Muscle of leg (tissue), 11 donors: ENCODE measurements around the gene ACSS1. TPM values are rescaled to one million over a fixed set of nuclear protein-coding genes. Genes with fewer than 3 reads are reported as not detected.

Experiments
- DNase-seq: peaks from one replicate; pipeline ENCODE4 v3.0.0; 2013
- H3K27ac ChIP-seq: one replicate; pipeline ENCODE4 v1.5.1; 2013; ENCODE audit warnings: mild to moderate bottlenecking, low read length, control low read depth
- H3K27me3 ChIP-seq: one replicate; pipeline ENCODE4 v1.6.1; 2013; ENCODE audit warnings: low read length; ENCODE audit not compliant: control insufficient read depth, insufficient read depth
- H3K36me3 ChIP-seq: one replicate; pipeline ENCODE4 v1.6.1; 2013; ENCODE audit warnings: low read length; ENCODE audit not compliant: control insufficient read depth, insufficient read depth
- H3K4me1 ChIP-seq: one replicate; pipeline ENCODE4 v1.6.1; 2013; ENCODE audit warnings: low read length; ENCODE audit not compliant: control insufficient read depth, insufficient read depth
- H3K4me3 ChIP-seq: one replicate; pipeline ENCODE4 v1.5.1; 2013; ENCODE audit warnings: low read length, control low read depth
- H3K9me3 ChIP-seq: replicated peaks from 2 replicates; pipeline ENCODE4 v1.6.1; 2013; ENCODE audit warnings: low read depth, low read length; ENCODE audit not compliant: control insufficient read depth
- WGBS: methylation state at CpG from one replicate; pipeline ENCODE4 v1.1.5; 2013; ENCODE audit warnings: missing lambda C conversion rate; ENCODE audit not compliant: insufficient coverage; 5-methylcytosine and 5-hydroxymethylcytosine counted together
- polyA plus RNA-seq, 8 donors: library from polyadenylated mRNA; unstranded; fragments of 120-200 nt; gene quantifications; one replicate each; pipeline versions ENCODE4 v1.2.1 to v1.2.3, GENCODE V29; 2013; ENCODE audit warnings: inconsistent platforms in 1 of 8, low replicate concordance in 1 of 8; ENCODE audit not compliant: insufficient read length in 8 of 8, insufficient read depth in 1 of 8
- total RNA-seq: library from RNA; stranded (reverse); fragments of 120-200 nt; gene quantifications from one replicate; pipeline ENCODE4 v1.2.4, GENCODE V29; 2013

ACSS1 gene
- total and polyA plus RNA-seq, 9 donors, result 10.5 to 28.9 (median 21.2) TPM

GRCh38 chr20:25040438-25040831 is 17.5 kb downstream of the ACSS1 start:
- 13% methylated on average over 5 of the region's 6 CpGs for WGBS
- DNase-seq, result peak; percentile 94
- H3K36me3 ChIP-seq, result no peaks in the 10 kb centered on the region
- H3K27me3 ChIP-seq, result no peaks in the 10 kb centered on the region
- H3K27ac ChIP-seq, result peak overlapping the region; percentile 84
- H3K4me1 ChIP-seq, result peaks cover 90% of the 10 kb centered on the region
- no peaks in the 10 kb centered on the region for H3K9me3 ChIP-seq
- H3K4me3 ChIP-seq, result no peak overlapping the region

- H3K36me3 ChIP-seq, result no peaks in the 10 kb centered on the region
- DNase-seq, result peak; percentile 96
- peaks cover 84% of the 10 kb centered on the region for H3K4me1 ChIP-seq
- 33% methylated on average over 1 of the region's 9 CpGs for WGBS
- peak overlapping the region; percentile 84 for H3K27ac ChIP-seq
- no peaks in the 10 kb centered on the region for H3K27me3 ChIP-seq
- no peaks in the 10 kb centered on the region for H3K9me3 ChIP-seq
- no peak overlapping the region for H3K4me3 ChIP-seq
Observed at GRCh38 chr20:25039697-25040437, 18.1 kb downstream of the ACSS1 start.

- no peak for DNase-seq
- Histone ChIP-seq H3K4me1 (peaks cover 78% of the 10 kb centered on the region), H3K4me3 (no peak overlapping the region), H3K36me3 (no peaks in the 10 kb centered on the region), H3K9me3 (no peaks in the 10 kb centered on the region), H3K27ac (peak overlapping the region; percentile 84), H3K27me3 (no peaks in the 10 kb centered on the region)
- WGBS, result 78% methylated on average over 6 of the region's 6 CpGs
Observed at GRCh38 chr20:25038591-25039015, 19.3 kb downstream of the ACSS1 start.

GRCh38 chr20:25038103-25038410 is 19.9 kb downstream of the ACSS1 start:
- 82% methylated on average over 3 of the region's 3 CpGs for WGBS
- peaks cover 78% of the 10 kb centered on the region for H3K4me1 ChIP-seq
- H3K36me3 ChIP-seq, result no peaks in the 10 kb centered on the region
- no peaks in the 10 kb centered on the region for H3K9me3 ChIP-seq
- DNase-seq, result no peak
- no peak overlapping the region for H3K4me3 ChIP-seq
- no peaks in the 10 kb centered on the region for H3K27me3 ChIP-seq
- H3K27ac ChIP-seq, result peak overlapping the region; percentile 42

GRCh38 chr20:25037288-25038102 is 20.4 kb downstream of the ACSS1 start:
- DNase-seq, result no peak
- Histone ChIP-seq H3K9me3 (no peaks in the 10 kb centered on the region), H3K4me3 (no peak overlapping the region), H3K27me3 (no peaks in the 10 kb centered on the region), H3K4me1 (peaks cover 78% of the 10 kb centered on the region), H3K36me3 (no peaks in the 10 kb centered on the region), H3K27ac (peak overlapping the region; percentile 42)
- WGBS, result 79% methylated on average over 9 of the region's 15 CpGs

GRCh38 chr20:25036331-25036936 is 21.5 kb downstream of the ACSS1 start:
- no peaks in the 10 kb centered on the region for H3K36me3 ChIP-seq
- no peak overlapping the region for H3K4me3 ChIP-seq
- H3K4me1 ChIP-seq, result peaks cover 76% of the 10 kb centered on the region
- 31% methylated on average over 2 of the region's 7 CpGs for WGBS
- peak overlapping the region; percentile 67 for H3K27ac ChIP-seq
- no peak for DNase-seq
- no peaks in the 10 kb centered on the region for H3K9me3 ChIP-seq
- H3K27me3 ChIP-seq, result no peaks in the 10 kb centered on the region

- Histone ChIP-seq H3K27ac (peak overlapping the region; percentile 29), H3K36me3 (peaks cover under 1% of the 10 kb centered on the region), H3K27me3 (no peaks in the 10 kb centered on the region), H3K4me3 (no peak overlapping the region), H3K4me1 (peaks cover 71% of the 10 kb centered on the region), H3K9me3 (no peaks in the 10 kb centered on the region)
- no peak for DNase-seq
- WGBS, result no CpG with 5 or more reads among the region's 4 CpGs
Observed at GRCh38 chr20:25035921-25036320, 22.0 kb downstream of the ACSS1 start.

GRCh38 chr20:25033924-25034300 is 24.0 kb downstream of the ACSS1 start:
- WGBS, result 29% methylated on average over 3 of the region's 3 CpGs
- peaks cover 11% of the 10 kb centered on the region for H3K36me3 ChIP-seq
- no peak overlapping the region for H3K4me3 ChIP-seq
- H3K27me3 ChIP-seq, result no peaks in the 10 kb centered on the region
- peak overlapping the region; percentile 55 for H3K27ac ChIP-seq
- DNase-seq, result no peak
- no peaks in the 10 kb centered on the region for H3K9me3 ChIP-seq
- peaks cover 51% of the 10 kb centered on the region for H3K4me1 ChIP-seq

- Histone ChIP-seq H3K9me3 (no peaks in the 10 kb centered on the region), H3K27me3 (no peaks in the 10 kb centered on the region), H3K27ac (peak overlapping the region; percentile 55), H3K36me3 (peaks cover 11% of the 10 kb centered on the region), H3K4me1 (peaks cover 46% of the 10 kb centered on the region), H3K4me3 (no peak overlapping the region)
- DNase-seq, result no peak
- 38% methylated on average over 4 of the region's 6 CpGs for WGBS
Observed at GRCh38 chr20:25033265-25033923, 24.5 kb downstream of the ACSS1 start.
